Neural progenitor cell (in vitro differentiated cells): ENCODE data around the gene FASN.

Experiments used
- EZH2 ChIP-seq: fragments of 200-600 bp; sonication (generic); IDR thresholded peaks from 2 replicates; pipeline ENCODE4 v1.6.1; 2017; ENCODE audit warnings: antibody characterized with exemption, mild to moderate bottlenecking, moderate library complexity
- EZH2phosphoT487 ChIP-seq: fragments of 200-600 bp; sonication (generic); IDR thresholded peaks from 2 replicates; pipeline ENCODE4 v1.6.1; 2017; ENCODE audit warnings: antibody characterized with exemption
- TF ChIP-seq, protein P1 (sequence below): fragments of 200-600 bp; sonication (generic); IDR thresholded peaks from 2 replicates; pipeline ENCODE4 v1.5.1; 2017; ENCODE audit warnings: antibody characterized with exemption, mild to moderate bottlenecking

DNA sequence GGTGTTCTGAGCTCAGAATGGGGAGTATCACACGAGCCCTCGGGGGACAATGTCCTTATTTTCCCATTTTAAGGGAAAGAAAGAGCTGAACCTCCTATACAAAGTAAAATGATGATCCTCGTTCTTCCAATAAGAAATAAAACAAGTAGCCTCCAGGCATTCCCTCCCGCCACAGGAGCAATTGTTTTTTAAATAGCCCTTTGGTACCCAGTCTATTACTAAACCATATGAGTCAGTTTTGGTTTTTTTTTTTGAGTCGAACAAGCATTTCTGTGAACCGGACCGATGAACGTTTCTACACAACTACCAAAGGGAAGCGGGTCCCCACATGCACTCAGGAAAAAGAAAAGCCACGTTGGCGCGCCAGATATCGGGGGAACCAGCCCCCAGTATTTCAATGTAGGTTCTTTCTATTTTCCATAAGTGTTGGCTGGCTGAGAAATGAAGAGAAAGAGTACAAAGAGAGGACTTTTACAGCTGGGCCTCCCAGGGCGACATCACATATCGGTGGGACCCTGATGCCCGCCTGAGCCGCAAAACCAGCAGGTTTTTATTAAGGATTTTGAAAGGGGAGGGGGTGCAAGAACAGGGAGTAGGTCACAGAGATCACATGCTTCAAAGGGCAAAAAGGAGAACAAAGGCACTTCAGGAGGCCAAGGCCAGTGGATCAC is 56.8 kb downstream of the FASN start:
- TF ChIP-seq, protein P1, sequence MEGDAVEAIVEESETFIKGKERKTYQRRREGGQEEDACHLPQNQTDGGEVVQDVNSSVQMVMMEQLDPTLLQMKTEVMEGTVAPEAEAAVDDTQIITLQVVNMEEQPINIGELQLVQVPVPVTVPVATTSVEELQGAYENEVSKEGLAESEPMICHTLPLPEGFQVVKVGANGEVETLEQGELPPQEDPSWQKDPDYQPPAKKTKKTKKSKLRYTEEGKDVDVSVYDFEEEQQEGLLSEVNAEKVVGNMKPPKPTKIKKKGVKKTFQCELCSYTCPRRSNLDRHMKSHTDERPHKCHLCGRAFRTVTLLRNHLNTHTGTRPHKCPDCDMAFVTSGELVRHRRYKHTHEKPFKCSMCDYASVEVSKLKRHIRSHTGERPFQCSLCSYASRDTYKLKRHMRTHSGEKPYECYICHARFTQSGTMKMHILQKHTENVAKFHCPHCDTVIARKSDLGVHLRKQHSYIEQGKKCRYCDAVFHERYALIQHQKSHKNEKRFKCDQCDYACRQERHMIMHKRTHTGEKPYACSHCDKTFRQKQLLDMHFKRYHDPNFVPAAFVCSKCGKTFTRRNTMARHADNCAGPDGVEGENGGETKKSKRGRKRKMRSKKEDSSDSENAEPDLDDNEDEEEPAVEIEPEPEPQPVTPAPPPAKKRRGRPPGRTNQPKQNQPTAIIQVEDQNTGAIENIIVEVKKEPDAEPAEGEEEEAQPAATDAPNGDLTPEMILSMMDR = no peak
- TF ChIP-seq EZH2 = no peak
- TF ChIP-seq EZH2phosphoT487 = no peak
